Activated CD4-positive, CD25-positive, alpha-beta regulatory T cell treated with anti-CD3 and anti-CD28 coated beads, Interleukin-2, amount 50 U/mL, for 72 hours (primary cell): Measurements from ENCODE around the gene DCPS.
"Not testable (repeated sequence)": the region's sequence is repeated elsewhere in the genome, so short reads cannot be mapped to it uniquely, and the experiment has no call there.

Source experiments
- DNase-seq: peaks from one replicate; pipeline ENCODE4 v3.0.0; 2021

The DCPS gene, protein sequence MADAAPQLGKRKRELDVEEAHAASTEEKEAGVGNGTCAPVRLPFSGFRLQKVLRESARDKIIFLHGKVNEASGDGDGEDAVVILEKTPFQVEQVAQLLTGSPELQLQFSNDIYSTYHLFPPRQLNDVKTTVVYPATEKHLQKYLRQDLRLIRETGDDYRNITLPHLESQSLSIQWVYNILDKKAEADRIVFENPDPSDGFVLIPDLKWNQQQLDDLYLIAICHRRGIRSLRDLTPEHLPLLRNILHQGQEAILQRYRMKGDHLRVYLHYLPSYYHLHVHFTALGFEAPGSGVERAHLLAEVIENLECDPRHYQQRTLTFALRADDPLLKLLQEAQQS

GRCh38 chr11:126303623-126304456 is at the start of gene DCPS:
TSS of gene DCPS (plus strand) at chr11:126304060. CDS start at chr11:126304081, 21 bp downstream.
- peak; percentile 90 for DNase-seq

- no peak for DNase-seq
Observed at GRCh38 chr11:126254819-126255218, 49.0 kb upstream of the DCPS start.

DNA sequence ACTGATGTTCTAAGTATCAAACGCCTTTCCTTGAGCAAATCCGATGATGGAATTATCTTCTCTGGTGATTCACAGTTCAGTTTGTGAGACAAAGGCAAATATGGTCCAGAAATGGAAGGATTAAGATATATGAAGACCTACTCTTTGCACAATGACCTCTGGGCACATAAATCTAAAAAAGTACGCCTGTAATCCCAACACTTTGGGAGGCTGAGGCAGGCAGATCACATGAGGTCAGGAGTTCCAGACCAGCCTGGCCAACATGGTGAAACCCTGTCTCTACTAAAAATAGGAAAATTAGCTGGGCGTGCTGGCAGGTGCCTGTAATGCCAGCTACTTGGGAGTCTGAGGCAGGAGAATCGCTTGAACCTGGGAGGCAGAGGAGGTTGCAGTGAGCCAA is 48.4 kb upstream of the DCPS start:
- DNase-seq = not testable (repeated sequence)

- no peak for DNase-seq
Observed at GRCh38 chr11:126256216-126256615, 47.6 kb upstream of the DCPS start.

DNA sequence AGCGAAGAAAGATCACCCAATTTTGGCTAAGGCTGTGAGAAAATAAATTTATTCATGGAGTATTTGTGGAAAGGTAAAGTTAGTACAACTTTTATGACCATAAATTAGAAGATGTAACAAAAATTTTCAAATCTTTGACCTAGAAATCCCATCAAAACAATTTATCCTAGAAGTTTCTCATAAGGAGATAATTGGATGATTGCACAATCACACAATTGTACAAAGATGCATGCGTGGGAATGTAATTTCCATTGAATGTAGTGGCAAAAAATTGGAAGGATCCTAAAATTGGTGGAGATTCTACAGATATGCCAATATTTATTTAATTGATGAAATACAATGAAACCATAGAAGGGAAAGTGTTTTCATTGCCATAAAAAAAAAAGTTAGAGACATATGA is 46.7 kb upstream of the DCPS start:
- DNase-seq = no peak

DNA sequence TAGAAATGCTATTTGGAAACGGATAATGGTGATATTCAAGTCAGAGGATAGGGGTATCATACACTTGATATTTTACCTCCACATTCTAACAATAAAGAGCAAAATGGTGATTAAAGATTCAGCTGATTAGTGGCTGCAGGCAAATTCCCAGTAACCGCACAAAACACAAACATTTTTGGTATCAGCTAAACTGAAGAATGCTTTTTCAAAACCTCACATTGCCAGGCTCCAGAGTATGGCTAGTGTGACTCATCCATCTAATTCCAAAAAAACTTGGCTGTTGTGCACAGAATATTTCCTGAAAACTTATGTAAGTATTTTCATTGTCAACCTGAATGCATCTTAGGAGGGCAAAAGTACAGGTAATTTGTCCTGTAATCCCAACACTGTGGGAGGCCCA is 46.1 kb upstream of the DCPS start:
- no peak for DNase-seq

GRCh38 chr11:126262216-126262615 is 41.6 kb upstream of the DCPS start:
- no peak for DNase-seq

DNA sequence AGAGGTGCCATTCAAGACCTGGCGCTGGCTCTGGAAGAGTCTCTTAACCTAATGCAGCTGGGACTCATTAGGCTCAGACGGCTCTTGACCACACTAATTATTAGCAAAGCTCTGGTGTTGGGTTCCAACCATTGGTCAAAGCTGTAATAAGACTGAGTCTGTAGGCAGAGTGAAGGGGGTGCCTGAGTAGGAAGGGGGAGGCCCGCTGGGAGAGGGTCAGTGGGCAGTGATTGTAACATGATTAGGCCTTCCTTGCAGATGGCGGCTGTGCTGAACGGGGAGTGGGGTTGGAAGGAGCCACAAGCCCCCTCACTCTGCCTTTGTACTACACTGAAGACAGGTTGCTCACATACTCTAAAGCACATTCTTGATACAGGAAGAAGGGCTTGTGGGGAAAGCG is 40.4 kb upstream of the DCPS start:
- no peak for DNase-seq

DNA sequence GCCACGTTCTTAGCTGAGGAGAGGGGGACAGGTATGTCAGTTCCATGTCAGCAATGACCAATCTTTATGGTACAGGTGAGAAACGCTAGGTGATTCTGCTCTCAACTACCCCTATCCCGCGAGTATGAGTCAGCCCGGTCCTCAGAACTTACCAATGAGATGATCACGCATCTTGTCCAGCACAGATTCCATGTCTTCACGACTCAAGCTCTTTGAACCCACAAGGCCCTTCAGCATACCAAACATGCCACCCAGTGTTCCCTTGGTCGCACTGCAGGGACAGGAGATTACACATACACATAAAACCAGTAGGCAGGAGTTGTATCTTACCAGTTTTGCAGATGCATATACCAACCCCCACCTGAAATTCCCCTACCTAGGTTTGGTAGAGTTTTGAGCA is 38.0 kb upstream of the DCPS start:
- no peak for DNase-seq

- DNase-seq = no peak
Observed at GRCh38 chr11:126267650-126268049, 36.2 kb upstream of the DCPS start.

- no peak for DNase-seq
Observed at GRCh38 chr11:126268361-126268707, 35.5 kb upstream of the DCPS start.

GRCh38 chr11:126268708-126269579 is 34.9 kb upstream of the DCPS start, which contains the start of the genes FOXRED1 and SRPRA:
TSS of gene FOXRED1 (plus strand) at chr11:126269154. CDS start at chr11:126269207, 53 bp downstream.
TSS of gene SRPRA (minus strand) at chr11:126268895. CDS start at chr11:126268804, 91 bp downstream.
- peak; percentile 99 for DNase-seq

GRCh38 chr11:126277322-126277721 is 26.5 kb upstream of the DCPS start:
- no peak for DNase-seq

DNA sequence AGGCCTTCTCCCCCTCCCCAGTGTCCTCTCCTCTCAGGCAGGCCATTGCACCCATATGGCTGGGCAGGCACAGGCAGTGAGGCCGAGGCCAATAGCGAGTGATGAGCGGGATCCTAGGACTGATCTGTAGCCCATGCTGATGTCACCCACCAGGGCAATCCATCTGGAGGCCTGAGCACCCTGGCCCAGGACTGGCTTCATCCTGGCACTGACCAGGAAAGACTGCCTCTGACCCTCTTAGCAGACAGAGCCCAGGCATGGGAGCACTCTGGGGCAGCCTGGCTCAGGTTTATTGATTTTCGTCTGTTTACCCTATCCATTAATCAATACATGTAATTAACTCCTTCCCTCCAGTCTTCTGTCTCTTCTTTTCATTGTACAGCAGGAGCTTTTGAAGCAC is 26.1 kb upstream of the DCPS start:
- no peak for DNase-seq

DNA sequence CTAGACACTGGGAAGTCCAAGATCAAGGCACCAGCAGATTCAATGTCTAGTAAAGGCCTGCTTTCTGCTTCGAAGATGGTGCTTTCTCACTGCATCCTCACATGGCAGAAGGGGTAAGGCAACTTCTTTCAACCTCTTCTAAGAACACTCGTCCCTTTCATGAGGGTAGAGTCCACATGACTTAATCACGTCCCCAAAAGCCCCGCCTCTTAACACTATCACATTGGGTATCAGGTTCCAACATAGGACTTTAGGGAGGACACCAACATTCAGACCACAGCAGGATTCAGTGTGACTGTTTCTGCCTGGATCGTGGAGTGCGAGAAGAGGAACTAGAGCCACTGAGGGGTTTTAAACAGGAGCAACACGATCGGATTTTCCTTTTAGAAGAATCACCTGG is 24.7 kb upstream of the DCPS start:
- no peak for DNase-seq

GRCh38 chr11:126280595-126280994 is 23.3 kb upstream of the DCPS start:
- no peak for DNase-seq

- no peak for DNase-seq
Observed at GRCh38 chr11:126281245-126281644, 22.6 kb upstream of the DCPS start.

DNA sequence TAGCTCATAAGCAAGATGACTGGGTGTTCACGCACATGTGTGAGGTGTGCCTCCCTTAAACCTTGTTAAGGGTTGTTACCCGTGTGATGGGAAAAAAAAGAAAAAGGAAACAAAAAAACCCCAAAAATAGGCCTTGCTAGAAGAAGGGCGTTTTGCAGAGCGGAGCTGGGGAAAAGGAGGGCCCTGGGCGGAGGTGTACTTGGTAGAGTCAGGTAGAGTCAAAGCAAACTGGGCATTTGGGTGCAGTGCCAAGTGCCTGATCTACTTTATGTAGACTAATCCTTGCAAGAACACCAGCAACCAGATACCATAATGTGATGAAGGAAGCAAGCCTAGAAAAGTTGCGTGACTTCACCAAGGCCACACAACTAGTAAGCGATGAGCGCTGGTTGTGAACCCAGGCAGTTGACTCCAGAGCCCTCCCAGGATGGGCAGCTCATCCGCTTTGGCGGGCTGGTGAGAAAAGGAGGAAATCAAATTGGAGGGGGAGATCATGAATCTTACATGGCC is 22.1 kb upstream of the DCPS start:
- no peak for DNase-seq

- DNase-seq = peak; percentile 42
Observed at GRCh38 chr11:126282361-126282735, 21.5 kb upstream of the DCPS start.

DNA sequence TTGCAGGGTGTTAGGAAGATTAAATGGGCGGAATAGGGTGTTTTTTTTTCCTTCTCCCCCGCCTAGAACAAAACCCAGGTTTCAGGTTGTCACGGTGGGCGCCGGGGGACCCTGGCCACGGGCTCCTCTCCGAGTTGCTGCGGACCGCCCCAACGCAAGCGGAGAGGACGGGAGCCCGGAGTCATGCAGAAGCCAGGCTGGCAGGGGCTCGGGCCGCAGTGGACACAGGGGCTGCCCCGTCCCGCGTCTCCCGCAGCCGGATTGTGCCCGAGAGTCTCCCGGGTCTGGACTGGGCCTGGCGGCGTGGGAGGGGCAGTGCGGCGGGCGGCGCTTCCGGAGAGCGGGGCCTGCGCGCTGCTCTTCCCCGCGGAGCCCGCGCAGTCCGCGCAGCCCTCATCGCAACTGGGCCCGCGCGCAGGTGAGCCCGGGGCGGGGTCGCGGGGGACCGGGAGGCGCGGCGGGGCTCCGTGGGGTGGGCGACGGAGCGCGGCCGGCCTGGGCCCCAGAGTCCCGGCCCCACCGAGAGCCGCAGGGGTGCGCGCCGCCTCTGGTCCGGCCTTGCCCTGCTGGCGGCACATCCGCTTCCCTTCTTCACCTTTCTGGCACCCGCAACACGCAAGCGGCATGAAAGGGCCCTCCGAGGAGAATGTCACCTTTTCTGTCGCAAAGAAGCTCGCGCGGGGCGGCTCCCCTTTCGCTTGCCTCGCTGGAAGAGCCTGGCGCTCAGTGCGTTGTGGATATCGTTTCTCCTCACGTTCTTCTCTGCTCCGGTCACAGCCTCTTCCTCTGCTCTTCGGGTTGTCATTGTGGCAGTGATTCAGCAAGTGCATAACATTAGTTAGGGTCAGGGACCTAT is 20.9 kb upstream of the DCPS start, which contains the start of gene TIRAP:
Gene TIRAP (plus strand): TSS at position 358 of the 856 bp plus-strand sequence. CDS start 7,802 bp downstream, outside the sequence.
- peak; percentile 75 for DNase-seq

- DNase-seq = peak; percentile 74
Observed at GRCh38 chr11:126284829-126285228, 19.0 kb upstream of the DCPS start.

DNA sequence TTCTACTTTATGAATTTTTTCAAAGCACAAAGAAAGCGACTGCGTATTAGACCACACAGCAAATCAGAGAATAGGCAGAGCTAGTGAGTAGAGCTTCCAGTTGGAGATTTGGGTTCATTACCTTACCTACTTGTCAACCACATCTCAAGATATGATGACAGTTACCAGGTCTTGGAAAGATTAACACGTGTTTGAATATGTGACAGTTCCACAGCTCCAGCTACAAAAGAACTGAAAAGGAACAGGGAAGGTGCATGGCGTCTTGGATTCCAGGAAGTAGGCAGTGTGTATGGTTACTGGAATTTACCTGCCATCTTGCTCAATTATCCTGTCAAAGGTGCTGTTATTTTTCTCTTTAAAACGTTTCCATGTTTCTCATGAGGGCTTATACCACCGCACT is 15.6 kb upstream of the DCPS start:
- DNase-seq = no peak
